Esophagus squamous epithelium (tissue), 5 donors: ENCODE results near the gene PRRG3. TPM values are rescaled to one million over a fixed set of nuclear protein-coding genes. Genes with fewer than 3 reads are reported as not detected.
A peak's percentile ranks its signal among the peaks of the same experiment; 100 is the strongest.

Experiments used
- DNase-seq: peaks from one replicate; lab custom pipeline; 2025; lab: John Stamatoyannopoulos, UW
- H3K27ac ChIP-seq, 4 donors: fragments of 200-600 bp; sonication (generic); one replicate each; pipeline ENCODE4 v1.5.1; 2016 to 2019; ENCODE audit warnings: mild to moderate bottlenecking in 1 of 4
- H3K27me3 ChIP-seq, 4 donors: fragments of 200-600 bp; sonication (generic); 1 replicate in 3 of 4; 2 replicates in 1 of 4; pipeline versions ENCODE4 v1.5.1 to v1.6.0; 2017 to 2021; ENCODE audit warnings: antibody characterized with exemption in 1 of 4
- H3K36me3 ChIP-seq, 3 donors: fragments of 200-600 bp; sonication (generic); one replicate each; pipeline ENCODE4 v1.5.1; 2016 to 2019
- H3K4me1 ChIP-seq, 3 donors: fragments of 200-600 bp; sonication (generic); one replicate each; pipeline ENCODE4 v1.5.1; 2017 to 2019
- H3K4me3 ChIP-seq, 4 donors: fragments of 200-600 bp; sonication (generic); 1 replicate in 3 of 4; 2 replicates in 1 of 4; pipeline ENCODE4 v1.5.1; 2016 to 2019; ENCODE audit warnings: mild to moderate bottlenecking in 2 of 4, moderate library complexity in 1 of 4
- H3K9me3 ChIP-seq, 3 donors: fragments of 200-600 bp; sonication (generic); one replicate each; pipeline ENCODE4 v1.5.1; 2016 to 2019
- POLR2A ChIP-seq, 4 donors: fragments of 450-650 bp; IDR thresholded peaks; one replicate each; pipeline ENCODE4 v1.6.1; 2017; ENCODE audit warnings: antibody characterized with exemption in 4 of 4, mild to moderate bottlenecking in 4 of 4, moderate library complexity in 3 of 4
- WGBS, 2 donors: methylation state at CpG; one replicate each; pipeline ENCODE4 v1.1.5; 2018; 5-methylcytosine and 5-hydroxymethylcytosine counted together
- intact Hi-C: fragments of 100-400 bp; cut with DNase I; formaldehyde crosslinking; loops from one replicate; pipeline ENCODE4 v1.15.0; 2022
- total RNA-seq, 4 donors: library from RNA; depleted of rRNA; stranded (reverse); fragments of >200 nt; gene quantifications; one replicate each; pipeline ENCODE4 v1.1.0, GENCODE V29; 2016
- TF ChIP-seq, protein P1 (sequence below), 6 experiments: fragments of 450-650 bp in 4 of 6; fragments of 200-600 bp in 2 of 6; sonication (generic) in 2 of 6; IDR thresholded peaks; one replicate each; pipeline ENCODE4 v1.5.1; 2016 to 2019; ENCODE audit warnings: antibody characterized with exemption in 6 of 6, mild to moderate bottlenecking in 4 of 6, moderate library complexity in 4 of 6
- donor health status: DM: yes; HTN: yes; CAD: no.

PRRG3 gene
- total RNA-seq, 4 donors from 2014 or later, result 0.15 to 1.1 (median 0.41) TPM; not detected in 1

DNA sequence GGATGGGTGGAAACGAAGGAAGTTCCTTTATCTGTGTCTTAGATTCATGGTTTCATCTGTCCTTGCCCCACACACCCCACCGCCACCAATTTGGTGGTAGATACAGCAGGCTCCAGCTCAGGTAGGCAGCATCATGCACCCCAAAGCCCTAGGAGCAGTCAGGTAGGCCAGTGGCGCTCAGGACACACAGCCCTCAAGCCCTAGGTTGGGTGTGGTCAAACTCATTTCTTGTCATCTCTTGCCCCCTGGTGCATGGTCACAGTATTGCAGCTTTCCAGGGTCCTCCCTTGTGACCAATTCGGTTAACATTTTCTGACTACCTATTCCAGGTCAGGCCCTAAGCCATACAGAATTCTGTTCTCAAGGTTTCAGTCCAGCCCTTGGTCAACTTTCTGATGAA, 14.5 kb upstream of the PRRG3 start:
- H3K9me3 ChIP-seq, result no peaks in the 10 kb centered on the region
- no peak overlapping the region for H3K27ac ChIP-seq
- H3K36me3 ChIP-seq, result no peaks in the 10 kb centered on the region
- H3K4me1 ChIP-seq, result no peaks in the 10 kb centered on the region
- no peak for DNase-seq
- H3K4me3 ChIP-seq, result no peak overlapping the region
- intact Hi-C loops, result loop anchor here (5.0 kb wide), 1 partner anchor 529 kb away; no protein-coding TSS in a partner anchor
- 23 to 47% methylated on average over 2 to 3 of the region's 4 CpGs for WGBS, 2 donors
- H3K27me3 ChIP-seq, result no peaks in the 10 kb centered on the region
- TF ChIP-seq, protein P1, sequence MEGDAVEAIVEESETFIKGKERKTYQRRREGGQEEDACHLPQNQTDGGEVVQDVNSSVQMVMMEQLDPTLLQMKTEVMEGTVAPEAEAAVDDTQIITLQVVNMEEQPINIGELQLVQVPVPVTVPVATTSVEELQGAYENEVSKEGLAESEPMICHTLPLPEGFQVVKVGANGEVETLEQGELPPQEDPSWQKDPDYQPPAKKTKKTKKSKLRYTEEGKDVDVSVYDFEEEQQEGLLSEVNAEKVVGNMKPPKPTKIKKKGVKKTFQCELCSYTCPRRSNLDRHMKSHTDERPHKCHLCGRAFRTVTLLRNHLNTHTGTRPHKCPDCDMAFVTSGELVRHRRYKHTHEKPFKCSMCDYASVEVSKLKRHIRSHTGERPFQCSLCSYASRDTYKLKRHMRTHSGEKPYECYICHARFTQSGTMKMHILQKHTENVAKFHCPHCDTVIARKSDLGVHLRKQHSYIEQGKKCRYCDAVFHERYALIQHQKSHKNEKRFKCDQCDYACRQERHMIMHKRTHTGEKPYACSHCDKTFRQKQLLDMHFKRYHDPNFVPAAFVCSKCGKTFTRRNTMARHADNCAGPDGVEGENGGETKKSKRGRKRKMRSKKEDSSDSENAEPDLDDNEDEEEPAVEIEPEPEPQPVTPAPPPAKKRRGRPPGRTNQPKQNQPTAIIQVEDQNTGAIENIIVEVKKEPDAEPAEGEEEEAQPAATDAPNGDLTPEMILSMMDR (IDR thresholded peaks at IDR 0.05), result peak in 5 of 6 experiments; percentile 52 to 70 (median 63)
- no peak for TF ChIP-seq POLR2A (IDR thresholded peaks at IDR 0.05)

DNA sequence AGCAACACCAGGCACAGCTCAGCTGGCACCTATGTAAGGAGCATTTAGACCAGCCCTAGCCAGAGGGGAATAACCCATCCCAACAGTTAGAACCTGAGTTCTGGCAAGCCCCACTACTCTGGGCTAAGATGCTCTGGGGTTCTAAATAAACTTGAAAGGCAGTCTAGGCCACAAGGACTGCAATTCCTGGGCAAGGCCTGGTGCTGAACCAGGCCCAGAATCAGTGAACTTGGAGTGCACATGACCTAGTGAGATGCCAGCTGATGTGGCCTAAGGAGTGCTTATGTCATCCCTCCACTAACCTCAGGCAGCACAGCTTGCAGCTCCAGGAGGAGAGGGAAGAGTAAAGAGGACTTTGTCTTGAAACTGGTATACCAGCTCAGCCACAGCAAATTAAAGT, 7.6 kb upstream of the PRRG3 start:
- intact Hi-C loops, result no loop called here

DNA sequence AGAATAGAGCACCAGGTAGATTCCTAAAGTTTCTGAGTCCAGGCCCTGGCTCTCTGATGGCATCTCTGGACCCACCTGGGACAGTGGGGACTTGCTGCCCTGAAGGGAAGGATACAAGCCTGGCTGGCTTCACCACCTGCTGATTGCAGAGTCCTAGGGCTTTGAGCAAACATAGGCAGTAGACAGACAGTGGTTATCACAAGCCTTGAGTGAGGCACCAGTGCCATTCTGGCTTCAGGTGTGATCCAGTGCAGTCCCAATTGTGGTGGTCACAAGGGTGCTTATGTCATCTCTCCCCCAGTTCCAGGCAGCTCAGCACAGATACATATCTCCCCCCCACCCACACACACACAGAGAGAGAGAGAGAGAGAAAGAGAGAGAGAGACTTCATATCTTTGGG, 6.6 kb upstream of the PRRG3 start:
- no peaks in the 10 kb centered on the region for H3K4me1 ChIP-seq
- peaks cover 0 to 3% (median 0%) of the 10 kb centered on the region in 4 donors for H3K27me3 ChIP-seq
- no peak overlapping the region for H3K4me3 ChIP-seq
- intact Hi-C loops, result no loop called here
- no peak for DNase-seq
- TF ChIP-seq POLR2A (IDR thresholded peaks at IDR 0.05), result no peak
- TF ChIP-seq, protein P1 (IDR thresholded peaks at IDR 0.05), result no peak
- H3K27ac ChIP-seq, result no peak overlapping the region
- no peaks in the 10 kb centered on the region for H3K9me3 ChIP-seq
- no peaks in the 10 kb centered on the region for H3K36me3 ChIP-seq

More for the DNA sequence above, 7.6 kb upstream of the PRRG3 start:
- Histone ChIP-seq H3K36me3 (no peaks in the 10 kb centered on the region), H3K4me1 (no peaks in the 10 kb centered on the region), H3K27me3 (no peaks in the 10 kb centered on the region), H3K9me3 (no peaks in the 10 kb centered on the region), H3K27ac (no peak overlapping the region), H3K4me3 (no peak overlapping the region)
- no peak for DNase-seq
- TF ChIP-seq, protein P1 (IDR thresholded peaks at IDR 0.05), result no peak
- no peak for TF ChIP-seq POLR2A (IDR thresholded peaks at IDR 0.05)

DNA sequence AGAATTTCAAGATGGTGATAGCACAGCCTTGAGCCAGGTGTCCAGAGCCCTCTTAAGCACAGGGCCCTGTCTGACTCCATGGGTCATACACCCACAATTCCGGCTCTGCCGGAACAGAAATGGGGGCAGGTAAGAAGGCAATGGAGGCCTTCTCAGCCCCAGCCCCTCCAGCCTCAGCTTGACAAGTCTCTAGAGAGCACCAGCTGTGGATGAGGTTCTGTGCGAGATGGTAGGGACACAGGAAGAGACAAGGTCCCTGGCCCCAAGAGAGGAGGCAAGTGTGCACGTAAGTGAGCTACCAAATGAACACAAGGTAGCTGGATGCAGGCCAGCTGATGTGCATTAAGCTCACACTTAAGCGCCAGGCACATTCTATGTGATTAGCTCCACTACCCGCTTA, 2.4 kb upstream of the PRRG3 start:
- no peaks in the 10 kb centered on the region for H3K36me3 ChIP-seq
- 69 to 100% methylated on average over 2 of the region's 6 CpGs for WGBS, 2 donors

DNA sequence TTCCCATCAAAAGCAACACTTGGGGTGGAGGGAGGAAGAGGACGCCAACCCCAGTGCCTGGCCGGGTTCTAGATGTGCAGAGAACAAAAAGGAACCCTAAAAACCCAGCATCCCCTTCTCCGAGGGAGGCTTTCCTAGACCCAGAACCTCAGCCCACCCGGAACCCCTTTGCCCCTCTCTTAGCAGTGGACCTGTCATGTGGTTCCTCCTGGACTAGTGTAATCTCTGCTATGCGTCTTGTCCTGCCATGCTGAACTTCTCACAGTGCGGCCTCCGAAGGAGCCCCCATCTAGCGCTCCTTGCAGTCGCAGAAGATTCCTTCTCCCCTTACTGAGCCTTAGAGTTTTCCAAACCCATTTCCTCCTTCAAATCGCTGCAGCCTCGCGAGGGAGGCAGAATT, 1.1 kb upstream of the PRRG3 start:
- no peak for DNase-seq
- no peak overlapping the region for H3K27ac ChIP-seq
- intact Hi-C loops, result no loop called here
- H3K4me1 ChIP-seq, result peaks cover 0 to 6% (median 4%) of the 10 kb centered on the region in 3 donors
- H3K4me3 ChIP-seq, result no peak overlapping the region
- H3K9me3 ChIP-seq, result no peaks in the 10 kb centered on the region
- H3K36me3 ChIP-seq, result no peaks in the 10 kb centered on the region
- 78 to 100% methylated on average over 3 to 7 of the region's 12 CpGs for WGBS, 2 donors
- TF ChIP-seq, protein P1 (IDR thresholded peaks at IDR 0.05), result no peak
- no peak for TF ChIP-seq POLR2A (IDR thresholded peaks at IDR 0.05)
- peaks cover 0 to 28% (median 0%) of the 10 kb centered on the region in 4 donors for H3K27me3 ChIP-seq

More for the DNA sequence above, 2.4 kb upstream of the PRRG3 start:
- H3K9me3 ChIP-seq, result no peaks in the 10 kb centered on the region
- H3K27ac ChIP-seq, result no peak overlapping the region
- peaks cover 0 to 28% (median 0%) of the 10 kb centered on the region in 4 donors for H3K27me3 ChIP-seq
- no peak for DNase-seq
- peaks cover 0 to 6% (median 4%) of the 10 kb centered on the region in 3 donors for H3K4me1 ChIP-seq
- intact Hi-C loops, result no loop called here
- no peak overlapping the region for H3K4me3 ChIP-seq
- TF ChIP-seq, protein P1 (IDR thresholded peaks at IDR 0.05), result no peak
- TF ChIP-seq POLR2A (IDR thresholded peaks at IDR 0.05), result no peak
